Activated naive CD8-positive, alpha-beta T cell (primary cell): ENCODE results near the gene SI.
"Not testable (repeated sequence)": the region's sequence is repeated elsewhere in the genome, so short reads cannot be mapped to it uniquely, and the experiment has no call there.

Experiments
- H3K27ac Mint-ChIP-seq: one replicate; pipeline ENCODE4 v1.8.0; 2021; ENCODE audit warnings: mixed read lengths
- H3K27me3 Mint-ChIP-seq: one replicate; pipeline ENCODE4 v1.8.0; 2021; ENCODE audit warnings: mixed read lengths
- H3K36me3 Mint-ChIP-seq: one replicate; pipeline ENCODE4 v1.8.0; 2021; ENCODE audit warnings: mixed read lengths
- H3K4me1 Mint-ChIP-seq: one replicate; pipeline ENCODE4 v1.8.0; 2021; ENCODE audit warnings: low read depth, mixed read lengths
- H3K4me3 Mint-ChIP-seq: one replicate; pipeline ENCODE4 v1.8.0; 2021; ENCODE audit warnings: mild to moderate bottlenecking, mixed read lengths
- H3K9me3 Mint-ChIP-seq: one replicate; pipeline ENCODE4 v1.8.0; 2021; ENCODE audit warnings: low read depth, mixed read lengths

The SI gene

DNA sequence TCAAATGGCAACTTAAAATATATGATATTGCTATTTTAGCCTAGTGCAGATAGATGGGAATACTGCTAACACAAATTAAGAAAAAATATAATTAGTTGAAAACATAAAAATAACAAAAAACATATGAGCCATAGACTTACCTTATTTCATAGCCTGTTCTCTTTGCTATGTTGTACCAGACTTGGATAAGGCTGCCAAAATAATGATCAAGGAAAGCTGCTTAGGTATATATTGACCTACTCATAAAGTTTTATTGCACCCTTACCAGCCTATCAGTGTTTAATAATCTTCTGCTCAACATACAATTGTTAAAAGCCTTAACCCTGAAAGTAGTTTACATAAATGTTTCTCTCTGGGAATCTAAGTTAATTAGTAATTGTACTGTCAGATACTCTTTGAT is at the start of gene SI:
TSS of gene SI (minus strand) at position 204 of the 400 bp plus-strand sequence. CDS start 2,484 bp downstream, outside the sequence.
- Mint-ChIP-seq H3K4me3 (no peak within 1 kb of the TSS), H3K36me3 (no peaks in the 10 kb centered on the region), H3K9me3 (peaks cover 11% of the 10 kb centered on the region), H3K27me3 (no peaks in the 10 kb centered on the region), H3K27ac (no peak within 1 kb of the TSS), H3K4me1 (no peaks in the 10 kb centered on the region)

DNA sequence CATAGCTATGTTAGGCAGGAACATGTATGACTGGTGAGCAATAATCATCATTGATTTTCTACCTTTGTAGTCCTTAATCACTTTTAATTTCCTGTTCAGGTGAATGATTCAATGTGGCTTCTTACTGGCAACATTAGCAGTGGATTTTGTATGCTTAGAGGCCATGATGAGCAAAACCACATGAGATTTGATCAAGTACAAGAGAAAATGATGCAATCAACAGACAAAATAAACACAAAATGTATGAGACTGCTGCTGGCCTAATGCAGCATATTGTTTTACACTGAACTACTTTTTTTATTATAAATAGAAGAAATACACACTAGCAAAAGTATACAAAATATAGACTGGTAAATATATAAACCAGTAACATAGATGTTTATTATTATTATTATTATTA is 47.5 kb upstream of the SI start:
- no peaks in the 10 kb centered on the region for H3K36me3 Mint-ChIP-seq
- H3K4me3 Mint-ChIP-seq, result no peak overlapping the region
- peaks cover 10% of the 10 kb centered on the region for H3K9me3 Mint-ChIP-seq
- no peaks in the 10 kb centered on the region for H3K27me3 Mint-ChIP-seq
- H3K27ac Mint-ChIP-seq, result no peak overlapping the region
- no peaks in the 10 kb centered on the region for H3K4me1 Mint-ChIP-seq

DNA sequence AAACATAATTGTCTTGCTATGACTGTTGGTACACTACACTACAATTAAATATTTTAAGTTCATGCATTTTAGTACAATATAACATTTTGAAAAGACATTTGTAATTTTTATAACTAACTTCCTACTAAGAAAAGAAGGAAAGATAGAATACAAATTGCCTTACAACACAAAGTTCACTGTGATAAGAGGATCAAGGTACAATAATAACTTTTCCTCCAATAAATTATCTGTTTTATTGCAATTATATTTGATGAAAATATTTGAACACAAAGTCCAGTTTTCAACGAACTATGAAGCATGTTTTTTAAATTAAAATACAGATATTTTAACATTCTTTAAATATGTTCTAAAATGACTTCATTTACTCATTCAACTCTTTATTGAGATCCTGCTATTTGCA is 33.1 kb upstream of the SI start:
- H3K4me3 Mint-ChIP-seq, result no peak overlapping the region
- no peak overlapping the region for H3K27ac Mint-ChIP-seq
- H3K27me3 Mint-ChIP-seq, result no peaks in the 10 kb centered on the region
- peaks cover 4% of the 10 kb centered on the region for H3K9me3 Mint-ChIP-seq
- no peaks in the 10 kb centered on the region for H3K4me1 Mint-ChIP-seq
- no peaks in the 10 kb centered on the region for H3K36me3 Mint-ChIP-seq

DNA sequence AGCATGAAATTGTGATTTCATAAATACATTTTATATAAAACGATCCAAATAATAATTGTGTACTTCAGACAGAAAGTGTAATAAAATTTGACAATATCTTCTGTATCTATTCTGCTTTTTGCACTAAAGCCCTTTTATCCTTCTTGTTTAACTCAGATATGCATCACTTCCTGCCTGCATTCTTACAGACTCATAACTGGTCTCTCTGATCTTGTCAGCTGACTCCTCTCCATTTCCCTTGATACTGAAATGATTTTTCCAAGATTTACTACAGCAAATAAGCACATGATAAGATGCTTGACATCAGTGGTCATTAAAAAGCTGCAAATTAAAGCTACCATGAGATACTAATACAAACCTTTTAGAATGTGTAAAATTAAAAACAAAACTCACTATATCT is 25.3 kb upstream of the SI start:
- Mint-ChIP-seq H3K4me1 (no peaks in the 10 kb centered on the region), H3K27me3 (no peaks in the 10 kb centered on the region), H3K9me3 (no peaks in the 10 kb centered on the region), H3K27ac (no peak overlapping the region), H3K36me3 (no peaks in the 10 kb centered on the region), H3K4me3 (no peak overlapping the region)

DNA sequence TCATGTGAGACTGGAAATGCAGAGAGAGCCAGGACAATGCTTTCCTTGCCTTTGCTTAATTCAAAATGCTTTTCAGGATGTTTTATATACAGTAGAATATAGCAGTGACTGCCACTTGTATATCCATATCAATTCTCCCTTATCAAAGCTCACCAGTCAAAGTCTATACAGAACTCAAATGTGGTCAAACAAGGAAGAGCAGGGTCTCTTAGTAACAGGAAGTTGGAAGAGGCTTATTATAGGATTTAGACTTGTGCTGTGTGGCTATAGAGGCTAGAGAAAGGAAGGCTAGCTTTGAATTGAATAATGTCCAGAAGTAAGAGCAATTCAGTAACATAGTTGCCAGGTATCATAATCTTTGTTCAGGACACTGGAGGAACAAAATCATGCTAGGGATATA is 4.4 kb upstream of the SI start:
- no peak overlapping the region for H3K27ac Mint-ChIP-seq
- no peaks in the 10 kb centered on the region for H3K36me3 Mint-ChIP-seq
- no peaks in the 10 kb centered on the region for H3K27me3 Mint-ChIP-seq
- no peaks in the 10 kb centered on the region for H3K4me1 Mint-ChIP-seq
- no peak overlapping the region for H3K4me3 Mint-ChIP-seq
- H3K9me3 Mint-ChIP-seq, result peaks cover 7% of the 10 kb centered on the region

DNA sequence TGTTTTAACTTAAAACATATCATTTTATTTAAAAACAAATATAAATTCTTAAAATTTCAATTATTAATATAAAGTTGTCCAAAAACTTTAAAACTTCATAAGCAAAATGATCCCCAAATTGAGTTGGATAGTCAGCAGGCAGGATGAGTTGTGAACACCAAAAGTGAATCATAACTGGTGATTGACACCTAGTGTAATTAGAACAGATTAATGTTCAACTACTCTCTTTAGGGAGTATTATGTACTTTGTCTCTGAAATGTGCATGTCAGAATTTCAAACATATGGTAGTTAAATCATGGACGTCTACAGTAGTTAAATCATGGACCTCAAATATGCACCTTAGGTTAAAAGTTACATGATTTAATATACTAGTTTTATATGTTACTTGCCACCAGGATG is 2.9 kb upstream of the SI start:
- Mint-ChIP-seq H3K27ac (no peak overlapping the region), H3K9me3 (peaks cover 11% of the 10 kb centered on the region), H3K36me3 (no peaks in the 10 kb centered on the region), H3K4me1 (no peaks in the 10 kb centered on the region), H3K27me3 (no peaks in the 10 kb centered on the region), H3K4me3 (no peak overlapping the region)

DNA sequence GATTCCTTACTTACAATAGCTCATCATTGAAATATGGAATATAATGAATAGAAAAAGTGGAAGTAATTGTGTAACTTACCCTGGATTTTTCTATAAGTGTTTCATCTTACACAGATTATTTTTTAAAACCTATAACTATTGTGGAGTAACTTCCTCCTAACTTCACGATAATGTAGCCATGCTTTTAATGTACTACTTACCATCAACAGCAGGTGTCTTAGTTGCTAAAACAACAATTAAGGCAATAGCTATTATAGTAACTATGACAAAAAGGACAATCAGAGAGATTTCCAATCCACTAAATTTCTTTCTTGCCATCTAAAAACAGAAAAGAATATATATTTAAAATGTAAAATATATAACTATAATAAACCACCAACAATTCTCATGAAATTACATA is 2.6 kb downstream of the SI start:
- Mint-ChIP-seq H3K36me3 (no peaks in the 10 kb centered on the region), H3K27ac (no peak overlapping the region), H3K4me3 (no peak overlapping the region), H3K27me3 (no peaks in the 10 kb centered on the region), H3K9me3 (peaks cover 9% of the 10 kb centered on the region), H3K4me1 (no peaks in the 10 kb centered on the region)

DNA sequence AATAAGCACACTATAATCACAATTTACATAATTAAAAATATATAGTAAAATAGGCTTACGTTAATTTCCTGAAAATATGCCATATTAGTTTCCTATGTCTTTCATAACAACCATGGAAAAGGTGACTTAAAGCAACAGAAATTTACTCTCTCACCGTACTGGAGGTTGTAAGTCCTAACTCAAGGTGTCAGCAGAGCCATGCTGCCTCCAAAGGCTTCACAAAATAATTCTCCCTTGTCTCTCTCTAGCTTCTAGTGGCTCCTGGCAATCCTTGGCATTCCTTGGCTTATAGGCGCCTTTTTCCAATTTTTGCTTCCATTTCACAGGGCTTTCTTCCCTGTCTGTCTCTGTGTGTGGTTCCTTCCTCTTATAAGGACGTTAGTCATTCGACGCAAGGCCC is 7.6 kb downstream of the SI start:
- H3K36me3 Mint-ChIP-seq, result no peaks in the 10 kb centered on the region
- H3K4me3 Mint-ChIP-seq, result no peak overlapping the region
- no peak overlapping the region for H3K27ac Mint-ChIP-seq
- peaks cover 9% of the 10 kb centered on the region for H3K9me3 Mint-ChIP-seq
- H3K27me3 Mint-ChIP-seq, result no peaks in the 10 kb centered on the region
- H3K4me1 Mint-ChIP-seq, result no peaks in the 10 kb centered on the region

DNA sequence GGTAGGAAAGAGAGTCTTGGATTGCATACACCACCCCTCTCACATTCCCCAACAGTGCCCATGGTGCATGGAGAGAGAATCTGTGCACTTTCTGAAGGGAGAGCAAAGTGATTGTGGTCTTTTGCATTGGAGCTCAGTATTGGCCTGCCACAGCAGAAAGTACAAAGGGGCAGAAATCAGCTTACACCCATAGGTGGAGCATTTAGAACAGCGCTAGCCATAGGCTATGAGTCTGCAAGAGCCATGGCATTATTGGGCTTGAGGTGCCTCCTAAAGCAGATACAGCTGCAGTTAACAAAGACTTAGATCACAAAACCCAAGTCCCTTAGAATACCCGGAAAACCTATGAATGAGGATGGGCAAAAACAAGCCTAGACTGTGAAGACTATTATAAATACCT is 21.8 kb downstream of the SI start:
- no peaks in the 10 kb centered on the region for H3K36me3 Mint-ChIP-seq
- no peak overlapping the region for H3K27ac Mint-ChIP-seq
- no peaks in the 10 kb centered on the region for H3K4me1 Mint-ChIP-seq
- no peak overlapping the region for H3K4me3 Mint-ChIP-seq
- H3K27me3 Mint-ChIP-seq, result no peaks in the 10 kb centered on the region
- H3K9me3 Mint-ChIP-seq, result peaks cover 5% of the 10 kb centered on the region

DNA sequence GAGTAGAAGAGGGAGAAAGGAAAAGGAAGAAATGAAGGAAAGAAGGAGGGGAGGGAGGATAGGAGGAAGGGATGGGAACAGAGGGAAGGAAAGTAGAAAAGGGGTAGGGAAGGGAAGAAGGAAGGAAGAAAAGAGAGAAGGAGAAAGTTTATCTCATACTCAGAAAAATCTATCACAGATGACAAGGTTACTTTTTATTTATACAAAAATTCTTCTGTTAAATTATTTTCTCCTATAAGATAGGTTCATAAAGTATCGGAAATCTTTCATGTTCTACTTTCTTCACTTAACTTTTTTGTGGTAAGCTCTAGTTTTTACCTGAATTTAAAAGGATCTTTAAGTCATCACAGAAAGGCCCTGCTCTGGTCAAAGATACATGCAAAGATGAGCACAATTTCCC is 38.1 kb downstream of the SI start:
- Mint-ChIP-seq H3K4me3 (no peak overlapping the region), H3K4me1 (no peaks in the 10 kb centered on the region), H3K9me3 (peaks cover 5% of the 10 kb centered on the region), H3K36me3 (no peaks in the 10 kb centered on the region), H3K27me3 (no peaks in the 10 kb centered on the region), H3K27ac (no peak overlapping the region)

DNA sequence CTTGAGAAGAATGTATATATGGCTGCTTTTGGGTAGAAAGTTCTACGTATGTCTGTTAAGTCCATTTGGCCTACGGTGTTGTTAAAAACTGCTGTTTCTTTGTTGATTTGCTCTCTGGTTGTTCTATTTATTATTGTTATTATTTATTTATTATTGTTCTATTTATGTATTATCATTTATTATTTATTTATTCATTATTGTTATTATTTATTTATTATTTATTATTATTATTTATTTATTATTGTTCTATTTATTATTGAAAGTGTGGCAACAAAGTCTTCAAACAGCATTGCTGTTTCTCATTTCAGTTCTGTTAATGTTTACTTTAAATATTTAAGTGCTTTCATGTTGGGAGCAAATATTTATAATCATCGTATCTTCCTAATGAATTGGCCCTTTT is 66.7 kb downstream of the SI start:
- no peaks in the 10 kb centered on the region for H3K36me3 Mint-ChIP-seq
- H3K4me3 Mint-ChIP-seq, result no peak overlapping the region
- peaks cover 3% of the 10 kb centered on the region for H3K9me3 Mint-ChIP-seq
- no peak overlapping the region for H3K27ac Mint-ChIP-seq
- H3K4me1 Mint-ChIP-seq, result no peaks in the 10 kb centered on the region
- no peaks in the 10 kb centered on the region for H3K27me3 Mint-ChIP-seq

DNA sequence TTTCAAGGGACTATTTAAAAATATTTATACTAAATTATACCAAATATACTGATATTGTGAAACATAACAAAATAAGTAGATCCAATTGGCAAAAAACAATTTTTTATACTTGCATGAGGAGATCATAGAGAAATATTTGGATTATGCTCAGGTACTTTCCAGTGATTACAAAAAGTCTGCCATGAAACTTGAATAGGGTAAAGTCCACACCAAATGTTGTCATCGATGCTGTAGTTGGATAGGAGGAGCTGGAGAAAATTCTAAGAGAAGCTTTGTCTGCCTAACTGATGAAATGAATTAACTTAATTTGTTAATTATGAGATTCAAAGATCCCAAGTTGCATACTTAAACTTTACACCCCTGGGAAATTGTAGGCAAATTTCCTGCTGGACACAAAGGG is 93.3 kb downstream of the SI start:
- H3K27me3 Mint-ChIP-seq, result no peaks in the 10 kb centered on the region
- peaks cover 2% of the 10 kb centered on the region for H3K9me3 Mint-ChIP-seq
- H3K36me3 Mint-ChIP-seq, result no peaks in the 10 kb centered on the region
- H3K4me1 Mint-ChIP-seq, result no peaks in the 10 kb centered on the region
- H3K27ac Mint-ChIP-seq, result no peak overlapping the region
- no peak overlapping the region for H3K4me3 Mint-ChIP-seq

DNA sequence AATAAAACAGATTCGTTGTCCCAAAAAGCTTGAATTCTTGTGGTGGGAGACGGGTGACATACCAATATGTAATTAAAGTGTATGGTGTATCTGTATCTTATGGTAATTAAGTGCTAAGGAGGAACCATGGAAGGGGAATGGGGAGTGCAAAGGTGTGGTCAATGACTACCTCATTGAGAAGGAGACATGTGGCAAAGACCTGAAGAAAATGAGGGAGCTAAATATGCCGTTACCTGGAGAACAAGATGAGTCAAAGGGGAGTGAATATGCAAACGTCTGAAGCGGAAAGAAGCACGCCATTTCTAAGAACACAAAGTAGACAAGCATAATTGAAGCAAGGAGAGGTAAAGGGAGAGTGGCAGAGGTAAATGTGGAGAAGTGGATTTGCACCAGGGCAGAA is 115.7 kb downstream of the SI start:
- no peaks in the 10 kb centered on the region for H3K27me3 Mint-ChIP-seq
- H3K36me3 Mint-ChIP-seq, result no peaks in the 10 kb centered on the region
- H3K4me1 Mint-ChIP-seq, result no peaks in the 10 kb centered on the region
- no peak overlapping the region for H3K27ac Mint-ChIP-seq
- no peak overlapping the region for H3K4me3 Mint-ChIP-seq
- H3K9me3 Mint-ChIP-seq, result peaks cover 17% of the 10 kb centered on the region

DNA sequence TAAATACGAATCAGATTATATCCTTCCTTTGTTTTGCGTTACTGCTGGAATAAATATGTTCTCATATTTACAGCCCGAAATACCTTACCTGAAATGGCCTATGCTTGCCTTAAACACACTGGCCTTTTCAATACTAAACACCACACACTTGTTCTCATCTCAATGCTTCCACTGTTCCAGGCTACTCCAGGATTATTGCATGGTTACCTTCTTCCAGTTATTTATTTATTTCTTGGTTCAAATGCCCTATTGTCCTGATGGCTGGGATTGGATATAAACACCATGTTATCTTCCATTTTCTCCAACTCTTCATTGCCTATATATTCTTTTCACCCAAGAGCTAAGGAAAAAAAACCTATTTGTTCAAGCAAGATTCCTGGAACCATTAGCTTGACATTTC is 125.3 kb downstream of the SI start:
- H3K4me1 Mint-ChIP-seq, result no peaks in the 10 kb centered on the region
- H3K27me3 Mint-ChIP-seq, result no peaks in the 10 kb centered on the region
- H3K4me3 Mint-ChIP-seq, result no peak overlapping the region
- no peaks in the 10 kb centered on the region for H3K36me3 Mint-ChIP-seq
- peaks cover 8% of the 10 kb centered on the region for H3K9me3 Mint-ChIP-seq
- no peak overlapping the region for H3K27ac Mint-ChIP-seq

DNA sequence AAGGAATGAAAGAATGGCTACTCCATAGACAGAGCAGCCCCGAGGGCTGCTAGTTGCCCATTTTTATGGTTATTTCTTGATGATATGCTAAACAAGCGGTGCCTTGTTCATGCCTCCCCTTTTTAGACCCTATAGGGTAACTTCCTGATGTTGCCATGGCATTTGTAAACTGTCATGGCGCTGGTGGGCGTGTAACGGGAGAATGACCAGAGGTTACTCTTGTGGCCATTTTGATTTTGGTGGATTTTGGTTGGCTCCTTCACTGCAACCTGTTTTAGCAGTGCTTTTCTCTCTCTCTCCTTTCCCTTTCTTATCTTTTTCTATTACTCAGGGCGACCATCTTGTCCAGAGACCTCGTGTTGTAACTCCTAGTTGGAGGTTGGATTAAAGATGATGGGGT is 126.9 kb downstream of the SI start:
- H3K36me3 Mint-ChIP-seq, H3K9me3 Mint-ChIP-seq, H3K4me1 Mint-ChIP-seq, H3K4me3 Mint-ChIP-seq, H3K27ac Mint-ChIP-seq, H3K27me3 Mint-ChIP-seq: not testable (repeated sequence)

DNA sequence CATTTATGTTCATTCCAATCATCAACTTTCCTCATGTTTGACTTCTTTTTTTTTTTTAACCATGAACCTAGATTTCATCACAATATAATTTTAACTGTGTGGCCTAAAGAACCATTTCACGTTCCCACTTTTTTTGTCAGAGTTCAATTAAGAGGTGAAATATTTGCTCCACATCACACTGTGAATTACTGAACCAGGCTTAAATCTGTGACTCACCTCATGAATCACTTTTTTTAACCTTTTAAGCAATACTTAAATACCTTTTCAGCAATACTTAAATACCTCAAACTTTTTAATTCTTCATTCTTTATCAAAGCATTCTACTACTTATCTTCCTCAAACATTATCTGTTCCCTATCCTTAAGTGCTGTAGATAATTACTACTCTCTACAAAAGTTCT is 137.6 kb downstream of the SI start:
- no peaks in the 10 kb centered on the region for H3K36me3 Mint-ChIP-seq
- H3K4me3 Mint-ChIP-seq, result no peak overlapping the region
- H3K27me3 Mint-ChIP-seq, result no peaks in the 10 kb centered on the region
- no peaks in the 10 kb centered on the region for H3K4me1 Mint-ChIP-seq
- no peaks in the 10 kb centered on the region for H3K9me3 Mint-ChIP-seq
- no peak overlapping the region for H3K27ac Mint-ChIP-seq

DNA sequence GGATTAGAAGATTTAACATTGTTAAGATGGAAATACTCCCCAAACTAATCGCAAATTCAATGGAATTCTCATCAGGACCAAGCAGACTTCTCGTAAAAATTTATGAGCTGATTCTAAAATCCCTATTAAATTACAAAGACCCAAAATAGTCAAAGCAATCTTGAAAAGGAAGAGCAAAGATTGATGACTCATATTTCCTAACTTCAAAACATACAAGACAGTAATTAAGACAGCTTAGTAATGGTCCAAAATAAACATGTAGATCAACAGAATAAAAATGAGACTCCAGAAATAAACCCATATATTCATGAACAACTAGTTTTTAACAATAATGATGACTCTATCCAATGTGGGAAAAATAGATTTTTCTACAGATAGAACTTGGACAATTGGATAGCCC is 148.7 kb downstream of the SI start:
- Mint-ChIP-seq H3K36me3 (no peaks in the 10 kb centered on the region), H3K27me3 (no peaks in the 10 kb centered on the region), H3K9me3 (peaks cover 7% of the 10 kb centered on the region), H3K27ac (no peak overlapping the region), H3K4me3 (no peak overlapping the region), H3K4me1 (no peaks in the 10 kb centered on the region)
